GM12865 (cell line): ENCODE measurements around the gene DNAJC1.

ENCODE experiments used
- DNase-seq: peaks from one replicate; pipeline ENCODE4 v3.0.0; 2010; ENCODE audit warnings: low read depth
- H3K4me3 ChIP-seq: 2 replicates; pipeline ENCODE4 v1.5.1; 2011; ENCODE audit warnings: mild to moderate bottlenecking, low read depth, low read length, control low read depth
- CTCF ChIP-seq: IDR thresholded peaks from 2 replicates; pipeline ENCODE4 v1.5.1; 2011; ENCODE audit warnings: low read length, control low read depth, low read depth, inconsistent platforms; ENCODE audit not compliant: insufficient read depth; ENCODE audit errors: missing control alignments

DNAJC1 gene

GRCh38 chr10:21776883-21777282 is 226.6 kb downstream of the DNAJC1 start:
- TF ChIP-seq CTCF: no peak

GRCh38 chr10:21771219-21771618 is 232.3 kb downstream of the DNAJC1 start:
- DNase-seq: no peak
- no peak overlapping the region for H3K4me3 ChIP-seq
- TF ChIP-seq CTCF: no peak

More at GRCh38 chr10:21776883-21777282, 226.6 kb downstream of the DNAJC1 start:
- no peak overlapping the region for H3K4me3 ChIP-seq
- no peak for DNase-seq

- no peak for DNase-seq
- no peak overlapping the region for H3K4me3 ChIP-seq
- no peak for TF ChIP-seq CTCF
Measured at GRCh38 chr10:21769041-21769440, 234.5 kb downstream of the DNAJC1 start.

GRCh38 chr10:21764466-21765189 is 238.9 kb downstream of the DNAJC1 start:
- no peak for DNase-seq
- no peak for TF ChIP-seq CTCF
- no peak overlapping the region for H3K4me3 ChIP-seq

GRCh38 chr10:21760332-21760731 is 243.2 kb downstream of the DNAJC1 start:
- H3K4me3 ChIP-seq: no peak overlapping the region
- TF ChIP-seq CTCF: no peak
- DNase-seq: no peak

GRCh38 chr10:21759232-21759631 is 244.3 kb downstream of the DNAJC1 start:
- TF ChIP-seq CTCF: no peak
- DNase-seq: no peak

GRCh38 chr10:21758696-21759095 is 244.8 kb downstream of the DNAJC1 start:
- no peak for DNase-seq
- TF ChIP-seq CTCF: no peak
- no peak overlapping the region for H3K4me3 ChIP-seq

More at GRCh38 chr10:21759232-21759631, 244.3 kb downstream of the DNAJC1 start:
- H3K4me3 ChIP-seq: no peak overlapping the region
